Natural killer cell (primary cell): Measurements from ENCODE around the gene MRPS33. TPM values are rescaled to one million over a fixed set of nuclear protein-coding genes. Genes with fewer than 3 reads are reported as not detected.

Source experiments
- ATAC-seq, 3 donors: fragments of 150-1000 bp in 2 of 3; fragments of 200-7000 bp in 1 of 3; cut with Tn5 transposase; 1 replicate in 1 of 3; 2 replicates in 2 of 3; pipeline ENCODE4 v1.10.0; 2021; ENCODE audit warnings: mild to moderate bottlenecking in 2 of 3, moderate library complexity in 2 of 3
- DNase-seq, 2 donors: peaks; one replicate each; pipeline versions ENCODE4 v3.0.0 to v3.0.0-alpha.2; 2013 to 2021; ENCODE audit warnings: mixed read lengths in 1 of 2
- H3K27ac ChIP-seq: one replicate; pipeline ENCODE4 v1.5.1; 2013; ENCODE audit warnings: mild to moderate bottlenecking, low read length
- H3K27me3 ChIP-seq: one replicate; pipeline ENCODE4 v1.6.1; 2013; ENCODE audit warnings: low read length; ENCODE audit not compliant: control insufficient read depth, insufficient read depth
- H3K36me3 ChIP-seq: one replicate; pipeline ENCODE4 v1.6.1; 2013; ENCODE audit warnings: low read length; ENCODE audit not compliant: control insufficient read depth, insufficient read depth
- H3K4me1 ChIP-seq: one replicate; pipeline ENCODE4 v1.6.1; 2013; ENCODE audit warnings: low read length; ENCODE audit not compliant: control insufficient read depth, insufficient read depth
- H3K4me3 ChIP-seq: one replicate; pipeline ENCODE4 v1.5.1; 2013; ENCODE audit warnings: low read length
- H3K9me3 ChIP-seq: one replicate; pipeline ENCODE4 v1.6.1; 2013; ENCODE audit warnings: low read length; ENCODE audit not compliant: control insufficient read depth, insufficient read depth
- H3K27ac Mint-ChIP-seq, 2 donors: one replicate each; pipeline ENCODE4 v1.8.0; 2022; ENCODE audit warnings: mild to moderate bottlenecking in 2 of 2, mixed read lengths in 2 of 2, moderate library complexity in 1 of 2
- H3K27me3 Mint-ChIP-seq, 2 donors: one replicate each; pipeline ENCODE4 v1.8.0; 2022; ENCODE audit warnings: low read depth in 2 of 2, mixed read lengths in 2 of 2
- H3K36me3 Mint-ChIP-seq: one replicate; pipeline ENCODE4 v1.8.0; 2022; ENCODE audit warnings: mixed read lengths
- H3K4me1 Mint-ChIP-seq, 2 donors: one replicate each; pipeline ENCODE4 v1.8.0; 2022; ENCODE audit warnings: mixed read lengths in 2 of 2
- H3K4me3 Mint-ChIP-seq: one replicate; pipeline ENCODE4 v1.8.0; 2022; ENCODE audit warnings: mild to moderate bottlenecking, moderate library complexity, mixed read lengths
- H3K9me3 Mint-ChIP-seq, 2 donors: one replicate each; pipeline ENCODE4 v1.8.0; 2022; ENCODE audit warnings: mixed read lengths in 2 of 2
- CTCF ChIP-seq: fragments of 200-600 bp; IDR thresholded peaks from one replicate; pipeline ENCODE4 v1.8.0; 2022; ENCODE audit warnings: antibody characterized with exemption
- WGBS: methylation state at CpG from one replicate; pipeline ENCODE4 v1.1.7; 2013; ENCODE audit warnings: missing lambda C conversion rate; ENCODE audit not compliant: insufficient coverage; 5-methylcytosine and 5-hydroxymethylcytosine counted together
- intact Hi-C: fragments of 100-400 bp; cut with micrococcal nuclease; formaldehyde crosslinking; loops from one replicate; pipeline ENCODE4 v1.14.2; 2022
- total RNA-seq, 4 donors: library from RNA; stranded (reverse); fragments of 120-200 nt in 1 of 4; gene quantifications; one replicate each; pipeline versions ENCODE4 v1.2.3 to v1.2.4, GENCODE V29; 2013 to 2022

The MRPS33 gene
- total RNA-seq, 3 donors from 2014 or later (not counting 1 experiment from before 2014, with no cell fraction given) = 12.8 to 14.1 (median 13.7) TPM

DNA sequence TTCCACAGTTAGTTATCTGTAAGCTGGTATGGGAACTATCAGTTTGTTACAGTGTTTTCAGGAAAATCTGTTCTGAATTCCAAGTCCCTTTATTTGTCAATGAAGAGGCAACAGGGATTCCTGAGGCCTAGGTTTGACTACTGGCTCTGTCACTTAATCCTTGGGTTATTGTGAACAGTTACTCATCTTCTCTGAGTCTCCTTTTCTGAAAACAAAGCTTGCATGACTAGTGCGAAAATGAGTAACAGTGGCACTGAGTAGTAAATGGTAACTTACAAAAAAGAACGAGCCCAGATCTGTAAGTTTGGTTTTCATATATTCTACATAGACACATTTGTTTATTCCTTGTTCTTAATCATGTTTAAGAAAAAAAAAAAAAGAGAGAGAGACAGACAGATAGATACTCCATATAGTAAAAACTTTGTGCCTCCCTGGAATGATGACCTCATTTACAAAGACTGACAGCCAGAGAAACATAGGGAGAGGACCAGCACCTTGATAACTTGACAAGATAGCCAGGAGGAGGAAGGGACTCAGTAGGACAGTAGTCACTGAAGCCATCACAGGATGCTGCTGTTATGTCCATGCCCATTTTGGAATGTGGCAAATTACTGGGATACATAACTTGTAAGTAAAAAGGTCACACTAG, 1.9 kb downstream of the MRPS33 start:
- H3K36me3 Mint-ChIP-seq = no peaks in the 10 kb centered on the region
- no peaks in the 10 kb centered on the region for H3K9me3 Mint-ChIP-seq
- H3K4me3 Mint-ChIP-seq = peak overlapping the region; percentile 97
- H3K27me3 ChIP-seq = peaks cover 2% of the 10 kb centered on the region
- H3K27ac ChIP-seq = peak overlapping the region; percentile 96
- peak overlapping the region; percentile 99 to 100 for H3K27ac Mint-ChIP-seq
- TF ChIP-seq CTCF = no peak
- peaks cover 42 to 47% of the 10 kb centered on the region in 2 donors for H3K4me1 Mint-ChIP-seq
- H3K4me3 ChIP-seq = no peak overlapping the region
- peaks cover 3% of the 10 kb centered on the region for H3K9me3 ChIP-seq
- intact Hi-C loops = loop anchor here (1.0 to 10.0 kb wide), 7 partner anchors 31 to 838 kb away; partner anchors contain the start of genes KDM7A, MKRN1 and NDUFB2
- H3K4me1 ChIP-seq = peaks cover 11% of the 10 kb centered on the region
- WGBS = no CpG with 5 or more reads among the region's 2 CpGs
- ATAC-seq = no peak
- H3K27me3 Mint-ChIP-seq = peaks cover 11 to 17% of the 10 kb centered on the region in 2 donors
- H3K36me3 ChIP-seq = peaks cover 9% of the 10 kb centered on the region
- DNase-seq = no peak

DNA sequence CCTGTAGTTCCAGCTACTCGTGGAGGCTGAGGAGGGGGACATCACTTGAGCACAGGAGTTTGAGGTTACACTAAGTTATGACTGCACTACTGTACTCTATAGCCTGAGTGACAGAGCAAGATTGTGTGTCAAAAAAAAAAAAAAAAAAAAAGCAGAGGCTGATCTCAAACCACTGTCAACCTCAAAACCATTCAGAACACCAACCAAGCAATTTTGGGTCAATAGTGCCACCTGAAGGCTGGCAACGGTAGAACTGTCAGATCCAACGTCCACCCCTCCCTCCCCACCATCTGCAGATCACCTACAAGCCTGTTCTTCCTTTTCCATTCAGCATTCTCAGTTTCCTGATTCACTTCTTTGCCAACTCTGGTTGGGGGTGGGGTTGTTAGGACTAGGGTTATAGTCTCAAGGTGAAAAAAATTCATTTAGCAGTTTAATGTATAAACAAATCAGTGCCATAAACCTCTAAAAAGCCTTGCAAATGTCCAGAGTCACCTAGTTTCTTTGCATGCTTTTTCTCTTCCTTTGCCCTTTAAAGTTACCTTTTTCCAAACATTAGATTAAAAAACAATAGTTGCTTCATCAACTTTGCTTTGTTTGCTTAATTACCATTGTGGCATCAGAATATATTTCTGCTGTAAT, 2.6 kb downstream of the MRPS33 start:
- intact Hi-C loops = loop anchor here (1.0 to 10.0 kb wide), 7 partner anchors 30 to 837 kb away; partner anchors contain the start of genes KDM7A, MKRN1 and NDUFB2
- peak overlapping the region; percentile 64 for H3K4me3 Mint-ChIP-seq
- peaks cover 12% of the 10 kb centered on the region for H3K36me3 ChIP-seq
- H3K4me1 ChIP-seq = peaks cover 11% of the 10 kb centered on the region
- peaks cover under 1% of the 10 kb centered on the region for H3K27me3 ChIP-seq
- no peak overlapping the region for H3K27ac ChIP-seq
- DNase-seq = peak; percentile 66 to 92
- no peaks in the 10 kb centered on the region for H3K36me3 Mint-ChIP-seq
- H3K9me3 Mint-ChIP-seq = no peaks in the 10 kb centered on the region
- TF ChIP-seq CTCF = peak; percentile 68
- H3K4me1 Mint-ChIP-seq = peaks cover 42 to 50% of the 10 kb centered on the region in 2 donors
- peaks cover 7 to 11% of the 10 kb centered on the region in 2 donors for H3K27me3 Mint-ChIP-seq
- peak; percentile 52 to 64 (median 52) for ATAC-seq
- WGBS = 9% methylated on average over 3 of the region's 3 CpGs
- H3K9me3 ChIP-seq = peaks cover 3% of the 10 kb centered on the region
- peak overlapping the region; percentile 99 to 100 for H3K27ac Mint-ChIP-seq
- H3K4me3 ChIP-seq = no peak overlapping the region

DNA sequence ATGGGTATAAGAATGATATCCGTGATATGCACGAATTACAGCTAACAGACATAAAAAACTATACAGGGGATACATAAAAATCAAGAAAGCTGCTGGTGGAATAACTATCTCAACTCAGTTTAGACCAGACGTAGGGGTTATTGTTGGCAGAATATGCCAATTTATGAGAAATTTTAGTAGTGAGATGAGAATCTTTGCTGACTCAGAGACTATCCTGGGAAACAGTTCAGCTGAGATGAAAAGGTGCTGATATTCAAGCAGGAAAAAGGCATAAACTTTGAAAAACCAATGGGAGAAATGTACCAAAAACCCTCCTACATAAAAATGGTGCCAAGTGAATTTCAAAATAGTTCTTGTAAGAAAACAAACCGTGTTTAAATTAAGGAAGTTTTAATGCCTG, 3.3 kb downstream of the MRPS33 start:
- H3K4me1 Mint-ChIP-seq = peaks cover 42 to 50% of the 10 kb centered on the region in 2 donors
- Histone ChIP-seq H3K4me3 (no peak overlapping the region), H3K27ac (no peak overlapping the region), H3K4me1 (peaks cover 11% of the 10 kb centered on the region), H3K9me3 (peaks cover 3% of the 10 kb centered on the region), H3K36me3 (peaks cover 18% of the 10 kb centered on the region), H3K27me3 (no peaks in the 10 kb centered on the region)
- H3K9me3 Mint-ChIP-seq = no peaks in the 10 kb centered on the region
- no peak for TF ChIP-seq CTCF
- DNase-seq (no peak), ATAC-seq (no peak)
- peak overlapping the region; percentile 64 for H3K4me3 Mint-ChIP-seq
- 67% methylated on average over 2 of the region's 4 CpGs for WGBS
- H3K27ac Mint-ChIP-seq = peak overlapping the region; percentile 99 to 100
- H3K36me3 Mint-ChIP-seq = peaks cover 4% of the 10 kb centered on the region
- intact Hi-C loops = loop anchor here (5.0 to 10.0 kb wide), 3 partner anchors 294 to 837 kb away; partner anchors contain the start of genes KDM7A and NDUFB2
- peaks cover under 1 to 4% of the 10 kb centered on the region in 2 donors for H3K27me3 Mint-ChIP-seq
